Measurements from ENCODE around the gene ELAVL4.

The ELAVL4 gene

GRCh38 chr1:50236656-50237055 is 127.9 kb downstream of the ELAVL4 start:
- H3K4me3 ChIP-seq (ENCODE audit: low read length), result no peak overlapping the region
- DNase-seq (ENCODE audit: low read depth), result no peak
- no peak for TF ChIP-seq CTCF (conservative IDR thresholded peaks at IDR 0.05; ENCODE audit: low read depth, low read length)

GRCh38 chr1:50237056-50237455 is 128.3 kb downstream of the ELAVL4 start:
- DNase-seq (ENCODE audit: low read depth), result no peak
- no peak for TF ChIP-seq CTCF (conservative IDR thresholded peaks at IDR 0.05; ENCODE audit: low read depth, low read length)
- H3K4me3 ChIP-seq (ENCODE audit: low read length), result no peak overlapping the region

- H3K4me3 ChIP-seq (ENCODE audit: low read length), result no peak overlapping the region
- no peak for TF ChIP-seq CTCF (conservative IDR thresholded peaks at IDR 0.05; ENCODE audit: low read depth, low read length)
- DNase-seq (ENCODE audit: low read depth), result no peak
Measured at GRCh38 chr1:50243939-50244338, 135.2 kb downstream of the ELAVL4 start.

- DNase-seq (ENCODE audit: low read depth), result no peak
- H3K4me3 ChIP-seq (ENCODE audit: low read length), result no peak overlapping the region
- no peak for TF ChIP-seq CTCF (conservative IDR thresholded peaks at IDR 0.05; ENCODE audit: low read depth, low read length)
Measured at GRCh38 chr1:50246869-50247268, 138.1 kb downstream of the ELAVL4 start.

GRCh38 chr1:50251702-50252101 is 143.0 kb downstream of the ELAVL4 start:
- no peak overlapping the region for H3K4me3 ChIP-seq (ENCODE audit: low read length)
- no peak for DNase-seq (ENCODE audit: low read depth)
- TF ChIP-seq CTCF (conservative IDR thresholded peaks at IDR 0.05; ENCODE audit: low read depth, low read length), result no peak

- no peak for TF ChIP-seq CTCF (conservative IDR thresholded peaks at IDR 0.05; ENCODE audit: low read depth, low read length)
- H3K4me3 ChIP-seq (ENCODE audit: low read length), result no peak overlapping the region
- DNase-seq (ENCODE audit: low read depth), result no peak
Measured at GRCh38 chr1:50252196-50252595, 143.5 kb downstream of the ELAVL4 start.

All from retinal pigment epithelial cell (primary cell).